ENCODE measurements around the gene CALML5. TPM values are rescaled to one million over a fixed set of nuclear protein-coding genes. Genes with fewer than 3 reads are reported as not detected.

CALML5 gene
- total RNA-seq, 1 donor from 2014 or later: not detected

- no peak for DNase-seq (ENCODE audit: low read depth)
- no peak for TF ChIP-seq CTCF (IDR thresholded peaks at IDR 0.05; ENCODE audit: insufficient read depth, low read length, poor library complexity, severe bottlenecking)
- Histone ChIP-seq H3K4me3 (ENCODE audit: low read depth, low read length) (no peak overlapping the region), H3K36me3 (ENCODE audit: control insufficient read depth, insufficient read depth, low read length) (no peaks in the 10 kb centered on the region), H3K27me3 (ENCODE audit: control insufficient read depth, insufficient read depth, low read length) (no peaks in the 10 kb centered on the region)
Observed at GRCh38 chr10:5527332-5528200, 28.2 kb upstream of the CALML5 start.

- no peak for DNase-seq (ENCODE audit: low read depth)
- H3K36me3 ChIP-seq (ENCODE audit: control insufficient read depth, insufficient read depth, low read length): no peaks in the 10 kb centered on the region
- no peak for TF ChIP-seq CTCF (IDR thresholded peaks at IDR 0.05; ENCODE audit: insufficient read depth, low read length, poor library complexity, severe bottlenecking)
Observed at GRCh38 chr10:5526691-5527331, 27.4 kb upstream of the CALML5 start.

GRCh38 chr10:5525561-5526341 is 26.4 kb upstream of the CALML5 start:
- H3K27me3 ChIP-seq (ENCODE audit: control insufficient read depth, insufficient read depth, low read length): no peaks in the 10 kb centered on the region
- H3K36me3 ChIP-seq (ENCODE audit: control insufficient read depth, insufficient read depth, low read length): no peaks in the 10 kb centered on the region
- TF ChIP-seq CTCF (IDR thresholded peaks at IDR 0.05; ENCODE audit: insufficient read depth, low read length, poor library complexity, severe bottlenecking): no peak
- no peak for DNase-seq (ENCODE audit: low read depth)
- no peak overlapping the region for H3K4me3 ChIP-seq (ENCODE audit: low read depth, low read length)

More at GRCh38 chr10:5526691-5527331, 27.4 kb upstream of the CALML5 start:
- no peaks in the 10 kb centered on the region for H3K27me3 ChIP-seq (ENCODE audit: control insufficient read depth, insufficient read depth, low read length)
- no peak overlapping the region for H3K4me3 ChIP-seq (ENCODE audit: low read depth, low read length)

GRCh38 chr10:5524641-5525560 is 25.5 kb upstream of the CALML5 start, which contains the start of gene CALML3:
CALML3 (plus strand) TSS chr10:5524961; CDS start chr10:5525086, 125 bp downstream.
- DNase-seq (ENCODE audit: low read depth): no peak
- H3K4me3 ChIP-seq (ENCODE audit: low read depth, low read length): no peak within 1 kb of the TSS

More at GRCh38 chr10:5524641-5525560, 25.5 kb upstream of the CALML5 start, which contains the start of gene CALML3:
- TF ChIP-seq CTCF (IDR thresholded peaks at IDR 0.05; ENCODE audit: insufficient read depth, low read length, poor library complexity, severe bottlenecking): no peak
- no peaks in the 10 kb centered on the region for H3K27me3 ChIP-seq (ENCODE audit: control insufficient read depth, insufficient read depth, low read length)
- no peaks in the 10 kb centered on the region for H3K36me3 ChIP-seq (ENCODE audit: control insufficient read depth, insufficient read depth, low read length)
